ENCODE measurements around the gene INTS1. TPM values are rescaled to one million over a fixed set of nuclear protein-coding genes. Genes with fewer than 3 reads are reported as not detected.

Gene INTS1
- total RNA-seq, 1 experiment from 2014 or later: 161 TPM

DNA sequence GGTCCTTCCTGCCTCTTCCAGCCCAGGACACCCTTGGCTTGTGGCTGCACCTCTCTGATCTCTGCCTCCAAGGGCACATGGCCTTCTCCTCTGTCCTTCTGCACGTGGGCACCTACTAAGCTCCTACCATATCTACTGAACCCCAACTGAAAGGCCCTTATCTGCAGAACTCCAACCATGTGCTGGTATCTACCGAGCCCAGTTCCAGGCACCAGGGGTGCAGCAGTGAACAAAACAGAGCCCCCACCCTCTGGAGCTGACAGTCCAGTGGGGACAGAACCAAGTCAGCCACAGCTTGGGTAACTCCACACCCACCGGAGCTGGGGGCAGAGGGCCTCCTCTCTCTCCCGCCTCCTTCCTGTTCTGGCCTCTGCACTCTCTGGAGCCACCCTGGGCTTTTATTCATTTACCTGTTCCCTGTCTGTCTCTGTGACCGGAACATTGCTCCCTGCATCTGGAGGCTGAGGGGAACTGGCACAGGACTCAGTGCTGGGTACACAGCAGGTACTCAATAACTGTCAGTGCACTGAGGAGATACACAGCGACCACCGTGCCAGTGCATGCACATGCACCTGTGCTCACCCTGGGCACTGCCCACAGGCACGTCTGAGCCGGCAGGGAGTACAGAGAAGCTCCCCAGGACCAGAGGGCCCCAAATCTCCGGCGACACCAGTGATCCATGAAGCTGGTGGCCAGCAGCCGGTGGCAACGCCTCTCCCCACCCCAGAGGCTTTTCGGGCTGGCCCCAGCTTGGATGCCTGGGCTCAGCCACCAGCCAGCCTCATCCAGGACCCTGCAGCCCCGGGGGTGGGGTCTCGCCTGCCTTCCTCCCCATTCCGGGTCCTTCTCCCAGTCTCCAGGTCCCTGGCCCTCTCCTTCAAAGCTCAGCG lies 46.9 kb downstream of the INTS1 start:
- H3K36me3 Mint-ChIP-seq: no peaks in the 10 kb centered on the region
- ATAC-seq (no peak), DNase-seq (ENCODE audit: low spot score) (no peak)
- no peak for TF ChIP-seq ZNF121 (CRISPR knock-in tag; IDR thresholded peaks at IDR 0.05)
- no peak for TF ChIP-seq TEAD4 (CRISPR knock-in tag; IDR thresholded peaks at IDR 0.05)
- TF ChIP-seq, protein P1, sequence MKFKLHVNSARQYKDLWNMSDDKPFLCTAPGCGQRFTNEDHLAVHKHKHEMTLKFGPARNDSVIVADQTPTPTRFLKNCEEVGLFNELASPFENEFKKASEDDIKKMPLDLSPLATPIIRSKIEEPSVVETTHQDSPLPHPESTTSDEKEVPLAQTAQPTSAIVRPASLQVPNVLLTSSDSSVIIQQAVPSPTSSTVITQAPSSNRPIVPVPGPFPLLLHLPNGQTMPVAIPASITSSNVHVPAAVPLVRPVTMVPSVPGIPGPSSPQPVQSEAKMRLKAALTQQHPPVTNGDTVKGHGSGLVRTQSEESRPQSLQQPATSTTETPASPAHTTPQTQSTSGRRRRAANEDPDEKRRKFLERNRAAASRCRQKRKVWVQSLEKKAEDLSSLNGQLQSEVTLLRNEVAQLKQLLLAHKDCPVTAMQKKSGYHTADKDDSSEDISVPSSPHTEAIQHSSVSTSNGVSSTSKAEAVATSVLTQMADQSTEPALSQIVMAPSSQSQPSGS (CRISPR knock-in tag; IDR thresholded peaks at IDR 0.05; ENCODE audit: borderline replicate concordance, low read depth): no peak
- no peak for TF ChIP-seq ZNF671 (CRISPR knock-in tag; IDR thresholded peaks at IDR 0.05)
- TF ChIP-seq, protein P2, sequence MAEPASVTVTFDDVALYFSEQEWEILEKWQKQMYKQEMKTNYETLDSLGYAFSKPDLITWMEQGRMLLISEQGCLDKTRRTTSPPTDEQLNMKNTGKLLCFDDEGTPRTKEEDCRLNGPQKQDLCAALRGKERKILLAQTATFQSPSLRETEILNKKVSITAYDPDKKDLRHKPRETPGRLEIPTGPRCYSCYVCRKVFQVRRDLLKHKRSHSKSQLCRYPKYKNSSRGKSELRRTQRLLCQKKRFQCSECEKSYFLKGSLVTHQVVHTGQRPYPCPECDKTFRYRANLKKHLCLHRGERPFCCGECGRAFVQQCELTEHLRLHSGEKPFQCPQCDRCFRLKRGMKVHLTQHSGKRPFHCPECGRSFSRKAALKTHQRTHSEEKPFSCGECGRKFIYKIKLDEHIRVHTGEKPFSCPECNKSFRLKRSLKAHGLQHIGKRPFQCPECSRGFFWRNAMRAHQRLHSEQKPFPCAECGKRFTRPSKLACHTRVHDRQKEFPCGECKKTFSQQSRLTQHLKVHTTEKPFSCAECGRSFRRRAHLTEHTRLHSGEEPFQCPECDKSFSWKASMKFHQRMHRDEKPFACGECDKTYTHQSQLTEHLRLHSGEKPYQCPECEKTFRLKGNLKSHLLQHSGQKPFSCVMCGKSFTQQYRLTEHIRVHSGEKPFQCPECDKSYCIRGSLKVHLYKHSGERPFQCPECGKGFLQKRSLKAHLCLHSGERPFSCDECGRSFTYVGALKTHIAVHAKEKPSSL (CRISPR knock-in tag; conservative IDR thresholded peaks at IDR 0.05): no peak
- TF ChIP-seq HMGA2 (CRISPR knock-in tag; IDR thresholded peaks at IDR 0.05): no peak
- TF ChIP-seq, protein P3, sequence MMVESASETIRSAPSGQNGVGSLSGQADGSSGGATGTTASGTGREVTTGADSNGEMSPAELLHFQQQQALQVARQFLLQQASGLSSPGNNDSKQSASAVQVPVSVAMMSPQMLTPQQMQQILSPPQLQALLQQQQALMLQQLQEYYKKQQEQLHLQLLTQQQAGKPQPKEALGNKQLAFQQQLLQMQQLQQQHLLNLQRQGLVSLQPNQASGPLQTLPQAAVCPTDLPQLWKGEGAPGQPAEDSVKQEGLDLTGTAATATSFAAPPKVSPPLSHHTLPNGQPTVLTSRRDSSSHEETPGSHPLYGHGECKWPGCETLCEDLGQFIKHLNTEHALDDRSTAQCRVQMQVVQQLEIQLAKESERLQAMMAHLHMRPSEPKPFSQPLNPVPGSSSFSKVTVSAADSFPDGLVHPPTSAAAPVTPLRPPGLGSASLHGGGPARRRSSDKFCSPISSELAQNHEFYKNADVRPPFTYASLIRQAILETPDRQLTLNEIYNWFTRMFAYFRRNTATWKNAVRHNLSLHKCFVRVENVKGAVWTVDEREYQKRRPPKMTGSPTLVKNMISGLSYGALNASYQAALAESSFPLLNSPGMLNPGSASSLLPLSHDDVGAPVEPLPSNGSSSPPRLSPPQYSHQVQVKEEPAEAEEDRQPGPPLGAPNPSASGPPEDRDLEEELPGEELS (CRISPR knock-in tag; IDR thresholded peaks at IDR 0.05): no peak
- TF ChIP-seq JUN (CRISPR knock-in tag; IDR thresholded peaks at IDR 0.05): no peak
- TF ChIP-seq, protein P4, sequence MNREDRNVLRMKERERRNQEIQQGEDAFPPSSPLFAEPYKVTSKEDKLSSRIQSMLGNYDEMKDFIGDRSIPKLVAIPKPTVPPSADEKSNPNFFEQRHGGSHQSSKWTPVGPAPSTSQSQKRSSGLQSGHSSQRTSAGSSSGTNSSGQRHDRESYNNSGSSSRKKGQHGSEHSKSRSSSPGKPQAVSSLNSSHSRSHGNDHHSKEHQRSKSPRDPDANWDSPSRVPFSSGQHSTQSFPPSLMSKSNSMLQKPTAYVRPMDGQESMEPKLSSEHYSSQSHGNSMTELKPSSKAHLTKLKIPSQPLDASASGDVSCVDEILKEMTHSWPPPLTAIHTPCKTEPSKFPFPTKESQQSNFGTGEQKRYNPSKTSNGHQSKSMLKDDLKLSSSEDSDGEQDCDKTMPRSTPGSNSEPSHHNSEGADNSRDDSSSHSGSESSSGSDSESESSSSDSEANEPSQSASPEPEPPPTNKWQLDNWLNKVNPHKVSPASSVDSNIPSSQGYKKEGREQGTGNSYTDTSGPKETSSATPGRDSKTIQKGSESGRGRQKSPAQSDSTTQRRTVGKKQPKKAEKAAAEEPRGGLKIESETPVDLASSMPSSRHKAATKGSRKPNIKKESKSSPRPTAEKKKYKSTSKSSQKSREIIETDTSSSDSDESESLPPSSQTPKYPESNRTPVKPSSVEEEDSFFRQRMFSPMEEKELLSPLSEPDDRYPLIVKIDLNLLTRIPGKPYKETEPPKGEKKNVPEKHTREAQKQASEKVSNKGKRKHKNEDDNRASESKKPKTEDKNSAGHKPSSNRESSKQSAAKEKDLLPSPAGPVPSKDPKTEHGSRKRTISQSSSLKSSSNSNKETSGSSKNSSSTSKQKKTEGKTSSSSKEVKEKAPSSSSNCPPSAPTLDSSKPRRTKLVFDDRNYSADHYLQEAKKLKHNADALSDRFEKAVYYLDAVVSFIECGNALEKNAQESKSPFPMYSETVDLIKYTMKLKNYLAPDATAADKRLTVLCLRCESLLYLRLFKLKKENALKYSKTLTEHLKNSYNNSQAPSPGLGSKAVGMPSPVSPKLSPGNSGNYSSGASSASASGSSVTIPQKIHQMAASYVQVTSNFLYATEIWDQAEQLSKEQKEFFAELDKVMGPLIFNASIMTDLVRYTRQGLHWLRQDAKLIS (CRISPR knock-in tag; IDR thresholded peaks at IDR 0.05; ENCODE audit: borderline replicate concordance): no peak
- TF ChIP-seq, protein P5, sequence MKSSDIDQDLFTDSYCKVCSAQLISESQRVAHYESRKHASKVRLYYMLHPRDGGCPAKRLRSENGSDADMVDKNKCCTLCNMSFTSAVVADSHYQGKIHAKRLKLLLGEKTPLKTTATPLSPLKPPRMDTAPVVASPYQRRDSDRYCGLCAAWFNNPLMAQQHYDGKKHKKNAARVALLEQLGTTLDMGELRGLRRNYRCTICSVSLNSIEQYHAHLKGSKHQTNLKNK (CRISPR knock-in tag; IDR thresholded peaks at IDR 0.05): no peak
- peaks cover 16% of the 10 kb centered on the region for H3K4me1 Mint-ChIP-seq
- no peak overlapping the region for H3K4me3 Mint-ChIP-seq
- ChIA-PET CTCF (interaction anchor here (0.7 to 5.6 kb wide), 3 partner anchors 17 to 24 kb away, joined by 3 to 28 read pairs (median 4); no protein-coding TSS in a partner anchor), POLR2A (no interaction called here)
- H3K27ac Mint-ChIP-seq: peak overlapping the region; percentile 57
- no peaks in the 10 kb centered on the region for H3K27me3 Mint-ChIP-seq (ENCODE audit: low read depth)
- no peaks in the 10 kb centered on the region for H3K9me3 Mint-ChIP-seq

DNA sequence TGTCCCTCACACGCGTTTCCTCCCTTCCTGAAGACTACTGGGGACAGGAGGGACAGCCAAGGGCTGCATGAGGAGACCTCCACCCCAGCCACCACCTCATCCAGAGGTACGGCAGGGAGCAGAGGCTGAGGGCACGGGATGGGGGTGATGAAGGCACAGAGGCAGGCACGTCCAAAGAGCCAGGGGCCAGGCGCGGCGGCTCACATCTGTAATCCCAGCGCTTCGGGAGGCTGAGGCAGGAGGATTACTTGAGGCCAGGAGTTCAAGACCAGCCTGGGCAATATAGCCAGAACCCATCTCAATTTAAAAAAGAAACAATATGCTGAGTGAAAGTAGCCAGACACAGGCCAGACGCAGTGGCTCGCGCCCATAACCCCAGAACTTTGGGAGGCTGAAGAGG lies 48.2 kb downstream of the INTS1 start:
- ATAC-seq: no peak
- ChIA-PET POLR2A (no interaction called here), CTCF (interaction anchor here (1.1 to 2.3 kb wide), 3 partner anchors 18 to 279 kb away, joined by 3 to 11 read pairs (median 4); no protein-coding TSS in a partner anchor)
- H3K4me3 Mint-ChIP-seq: no peak overlapping the region
- no peaks in the 10 kb centered on the region for H3K36me3 Mint-ChIP-seq
- no peaks in the 10 kb centered on the region for H3K9me3 Mint-ChIP-seq
- TF ChIP-seq, protein P6, sequence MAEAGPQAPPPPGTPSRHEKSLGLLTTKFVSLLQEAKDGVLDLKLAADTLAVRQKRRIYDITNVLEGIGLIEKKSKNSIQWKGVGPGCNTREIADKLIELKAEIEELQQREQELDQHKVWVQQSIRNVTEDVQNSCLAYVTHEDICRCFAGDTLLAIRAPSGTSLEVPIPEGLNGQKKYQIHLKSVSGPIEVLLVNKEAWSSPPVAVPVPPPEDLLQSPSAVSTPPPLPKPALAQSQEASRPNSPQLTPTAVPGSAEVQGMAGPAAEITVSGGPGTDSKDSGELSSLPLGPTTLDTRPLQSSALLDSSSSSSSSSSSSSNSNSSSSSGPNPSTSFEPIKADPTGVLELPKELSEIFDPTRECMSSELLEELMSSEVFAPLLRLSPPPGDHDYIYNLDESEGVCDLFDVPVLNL (CRISPR knock-in tag; IDR thresholded peaks at IDR 0.05; ENCODE audit: borderline replicate concordance, low read depth): no peak
- TF ChIP-seq ZNF317 (CRISPR knock-in tag; IDR thresholded peaks at IDR 0.05; ENCODE audit: borderline replicate concordance, low read depth) (no peak), NFYB (CRISPR knock-in tag; conservative IDR thresholded peaks at IDR 0.05; ENCODE audit: low read depth) (no peak), GRHL2 (CRISPR knock-in tag; IDR thresholded peaks at IDR 0.05; ENCODE audit: insufficient replicate concordance, severe bottlenecking) (no peak)
- TF ChIP-seq, protein P7, sequence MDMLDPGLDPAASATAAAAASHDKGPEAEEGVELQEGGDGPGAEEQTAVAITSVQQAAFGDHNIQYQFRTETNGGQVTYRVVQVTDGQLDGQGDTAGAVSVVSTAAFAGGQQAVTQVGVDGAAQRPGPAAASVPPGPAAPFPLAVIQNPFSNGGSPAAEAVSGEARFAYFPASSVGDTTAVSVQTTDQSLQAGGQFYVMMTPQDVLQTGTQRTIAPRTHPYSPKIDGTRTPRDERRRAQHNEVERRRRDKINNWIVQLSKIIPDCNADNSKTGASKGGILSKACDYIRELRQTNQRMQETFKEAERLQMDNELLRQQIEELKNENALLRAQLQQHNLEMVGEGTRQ (CRISPR knock-in tag; IDR thresholded peaks at IDR 0.05): no peak
- TF ChIP-seq, protein P8, sequence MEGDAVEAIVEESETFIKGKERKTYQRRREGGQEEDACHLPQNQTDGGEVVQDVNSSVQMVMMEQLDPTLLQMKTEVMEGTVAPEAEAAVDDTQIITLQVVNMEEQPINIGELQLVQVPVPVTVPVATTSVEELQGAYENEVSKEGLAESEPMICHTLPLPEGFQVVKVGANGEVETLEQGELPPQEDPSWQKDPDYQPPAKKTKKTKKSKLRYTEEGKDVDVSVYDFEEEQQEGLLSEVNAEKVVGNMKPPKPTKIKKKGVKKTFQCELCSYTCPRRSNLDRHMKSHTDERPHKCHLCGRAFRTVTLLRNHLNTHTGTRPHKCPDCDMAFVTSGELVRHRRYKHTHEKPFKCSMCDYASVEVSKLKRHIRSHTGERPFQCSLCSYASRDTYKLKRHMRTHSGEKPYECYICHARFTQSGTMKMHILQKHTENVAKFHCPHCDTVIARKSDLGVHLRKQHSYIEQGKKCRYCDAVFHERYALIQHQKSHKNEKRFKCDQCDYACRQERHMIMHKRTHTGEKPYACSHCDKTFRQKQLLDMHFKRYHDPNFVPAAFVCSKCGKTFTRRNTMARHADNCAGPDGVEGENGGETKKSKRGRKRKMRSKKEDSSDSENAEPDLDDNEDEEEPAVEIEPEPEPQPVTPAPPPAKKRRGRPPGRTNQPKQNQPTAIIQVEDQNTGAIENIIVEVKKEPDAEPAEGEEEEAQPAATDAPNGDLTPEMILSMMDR (IDR thresholded peaks at IDR 0.05): no peak
- H3K27ac Mint-ChIP-seq: no peak overlapping the region
- peaks cover 6% of the 10 kb centered on the region for H3K4me1 Mint-ChIP-seq
- no peak for DNase-seq (ENCODE audit: low spot score)
- no peaks in the 10 kb centered on the region for H3K27me3 Mint-ChIP-seq (ENCODE audit: low read depth)
